ENCODE measurements around the gene MICU2.

Gene MICU2

DNA sequence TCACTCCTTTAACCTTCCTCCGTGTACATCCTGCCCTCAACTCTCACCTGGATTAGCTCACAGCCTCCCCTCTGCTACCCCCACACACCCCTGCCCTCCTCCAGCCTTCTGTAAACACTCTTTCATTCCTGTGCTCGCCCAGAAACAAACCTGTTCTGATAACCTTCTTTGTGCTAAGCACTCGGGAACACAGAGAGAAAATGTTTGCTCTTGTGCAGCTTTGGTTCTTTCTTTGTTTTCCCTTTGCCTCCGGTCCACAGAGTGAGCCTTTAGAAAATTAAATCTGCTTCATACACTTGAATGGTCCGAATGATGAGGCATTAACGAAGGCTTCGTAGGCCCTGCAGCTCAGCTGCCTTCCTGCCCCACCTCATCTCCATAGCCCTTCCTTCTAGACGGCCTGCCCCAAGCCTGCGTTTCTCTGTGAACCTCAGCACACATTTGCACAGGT is 138.2 kb downstream of the MICU2 start:
- no peak overlapping the region for H3K4me3 ChIP-seq (replicated peaks; ENCODE audit: low read depth, low read length)
- no peak for TF ChIP-seq CTCF (IDR thresholded peaks at IDR 0.05; ENCODE audit: low read depth, low read length, missing control alignments)
- DNase-seq (ENCODE audit: extremely low read depth, low read depth), result no peak

DNA sequence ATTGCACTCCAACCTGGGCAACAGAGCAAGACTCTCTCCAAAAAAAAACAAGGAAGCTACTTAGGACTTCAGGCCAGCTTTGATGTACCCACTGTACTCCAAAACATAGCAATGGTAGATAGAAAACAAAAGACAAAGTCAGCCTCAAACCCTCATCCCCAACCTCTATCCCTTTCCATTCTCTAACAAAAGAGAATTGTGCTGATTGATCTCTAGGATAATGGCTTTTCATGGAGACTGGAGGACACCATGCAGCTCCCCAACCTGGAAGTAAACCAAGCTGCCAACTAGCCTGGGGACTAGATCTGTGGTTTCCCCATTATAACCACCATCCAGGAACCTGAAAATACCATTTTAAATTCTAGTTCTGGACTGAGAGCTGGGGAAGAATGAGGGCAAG is 140.5 kb downstream of the MICU2 start:
- TF ChIP-seq CTCF (IDR thresholded peaks at IDR 0.05; ENCODE audit: low read depth, low read length, missing control alignments), result no peak
- no peak overlapping the region for H3K4me3 ChIP-seq (replicated peaks; ENCODE audit: low read depth, low read length)
- no peak for DNase-seq (ENCODE audit: extremely low read depth, low read depth)

- no peak overlapping the region for H3K4me3 ChIP-seq (replicated peaks; ENCODE audit: low read depth, low read length)
- no peak for TF ChIP-seq CTCF (IDR thresholded peaks at IDR 0.05; ENCODE audit: low read depth, low read length, missing control alignments)
- no peak for DNase-seq (ENCODE audit: extremely low read depth, low read depth)
Observed at GRCh38 chr13:21461131-21461530, 142.8 kb downstream of the MICU2 start.

DNA sequence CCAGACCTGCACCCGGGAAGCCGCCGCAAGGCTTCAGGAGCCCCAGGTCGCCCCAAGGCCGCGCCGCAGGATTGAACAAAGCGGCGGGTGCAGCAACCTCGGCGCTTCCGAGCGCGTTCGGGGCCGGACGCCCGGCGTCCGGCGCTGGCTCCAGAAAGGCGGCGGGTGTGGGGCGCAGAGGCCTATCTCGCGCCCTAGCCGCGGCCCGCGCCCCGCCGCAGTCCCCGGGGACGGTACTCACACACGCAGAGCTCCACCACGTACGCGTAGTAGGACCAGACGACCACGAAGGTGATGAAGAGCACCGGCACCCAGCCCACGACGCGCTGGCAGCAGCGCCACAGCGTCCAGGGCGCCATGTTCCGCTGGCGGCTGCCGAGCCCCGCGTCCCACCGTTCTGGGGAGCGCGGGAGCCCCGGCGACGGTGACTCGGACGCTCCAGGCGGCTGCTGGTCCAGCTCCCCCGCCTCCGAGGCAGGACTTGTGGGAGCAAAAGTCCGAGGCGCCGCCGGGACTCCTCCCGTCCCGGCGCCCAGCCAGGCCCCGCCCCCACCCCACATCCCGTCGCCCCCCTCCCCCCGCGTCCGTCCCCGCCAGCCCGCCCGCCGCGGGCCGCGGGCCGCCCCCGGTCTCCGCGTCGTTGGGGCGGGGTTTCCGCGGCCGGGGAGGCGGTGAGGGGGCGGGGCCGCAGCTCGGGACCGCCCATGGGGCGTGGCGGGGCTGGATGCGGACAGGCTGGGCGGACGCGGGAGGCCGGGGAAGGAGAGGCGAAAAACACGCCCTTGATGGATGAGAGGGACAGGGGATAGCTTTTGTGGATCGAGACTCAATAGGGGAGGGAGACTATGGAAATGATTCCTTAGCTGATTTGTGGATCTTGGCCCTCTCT is 144.9 kb downstream of the MICU2 start, which contains the start of gene ZDHHC20:
Gene ZDHHC20 (minus strand): TSS at position 491 of the 889 bp plus-strand sequence. CDS start 132 bp downstream, at position 359.
- DNase-seq (ENCODE audit: extremely low read depth, low read depth), result no peak
- peak within 1 kb of the TSS; percentile 94 for H3K4me3 ChIP-seq (replicated peaks; ENCODE audit: low read depth, low read length)
- no peak for TF ChIP-seq CTCF (IDR thresholded peaks at IDR 0.05; ENCODE audit: low read depth, low read length, missing control alignments)

DNA sequence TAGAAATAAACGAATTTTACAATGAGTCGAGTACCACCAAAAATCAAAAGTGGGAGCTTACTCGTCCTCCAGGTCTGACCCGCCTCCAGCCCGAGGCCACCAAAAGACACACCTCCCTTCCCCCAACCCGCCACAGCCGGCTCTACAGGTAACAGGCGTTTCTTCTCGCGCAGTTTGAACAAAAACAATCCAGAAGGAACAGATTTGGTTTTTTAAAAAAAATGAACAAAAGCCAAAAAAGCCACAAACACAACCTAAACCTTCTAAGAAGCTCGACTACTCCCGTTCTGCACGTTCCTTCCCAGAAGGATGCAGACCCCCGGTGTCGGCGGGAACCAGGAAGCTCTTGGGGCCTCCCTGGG is 145.5 kb downstream of the MICU2 start:
- no peak for TF ChIP-seq CTCF (IDR thresholded peaks at IDR 0.05; ENCODE audit: low read depth, low read length, missing control alignments)
- H3K4me3 ChIP-seq (replicated peaks; ENCODE audit: low read depth, low read length), result peak overlapping the region; percentile 94
- DNase-seq (ENCODE audit: extremely low read depth, low read depth), result no peak

DNA sequence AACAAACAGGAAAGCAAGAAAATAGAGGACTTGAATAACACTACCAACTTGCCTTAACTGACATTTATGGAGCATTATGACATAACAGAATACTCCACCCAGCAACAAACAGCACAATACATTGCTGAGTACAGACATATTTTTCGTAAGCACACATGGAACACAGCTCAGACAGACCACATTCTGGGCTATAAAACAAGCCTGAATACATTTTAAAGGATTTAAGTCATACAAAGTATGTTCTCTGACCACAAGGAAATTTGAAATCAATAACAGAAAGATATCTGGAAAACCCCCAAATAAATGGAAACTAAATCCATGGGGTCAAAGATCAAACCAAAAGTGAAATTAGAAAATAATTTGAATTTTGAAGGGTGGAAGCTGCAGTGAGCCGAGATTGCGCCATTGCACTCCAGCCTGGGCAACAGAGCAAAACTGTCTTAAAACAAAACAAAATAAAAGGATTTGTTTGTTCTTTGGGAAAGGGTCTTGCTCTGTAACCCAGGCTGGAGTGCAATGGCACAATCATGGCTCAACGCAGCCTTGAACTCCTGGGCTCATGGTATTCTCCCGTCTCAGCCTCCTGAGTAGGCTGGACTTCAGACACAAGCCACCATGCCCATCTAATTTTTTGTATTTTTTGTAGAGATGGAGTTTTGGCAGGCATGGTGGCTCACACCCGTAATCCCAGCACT is 150.4 kb downstream of the MICU2 start:
- no peak for DNase-seq (ENCODE audit: extremely low read depth, low read depth)
- H3K4me3 ChIP-seq (replicated peaks; ENCODE audit: low read depth, low read length), result no peak overlapping the region
- TF ChIP-seq CTCF (IDR thresholded peaks at IDR 0.05; ENCODE audit: low read depth, low read length, missing control alignments), result no peak

Data from HFF-Myc (cell line).